Measurements from ENCODE around the gene MEPCE.
"Not testable (repeated sequence)": the region's sequence is repeated elsewhere in the genome, so short reads cannot be mapped to it uniquely, and the experiment has no call there.

Gene MEPCE

GRCh38 chr7:100429637-100430492 lies at the start of gene MEPCE:
TSS of gene MEPCE (plus strand) at chr7:100429831. CDS start at chr7:100430019, 188 bp downstream.
- peak within 1 kb of the TSS; percentile 80 for H3K4me3 ChIP-seq (ENCODE audit: low read depth, low read length)
- DNase-seq (ENCODE audit: low read depth) = peak; percentile 88

GRCh38 chr7:100380196-100380595 lies 49.4 kb upstream of the MEPCE start:
- H3K4me3 ChIP-seq (ENCODE audit: low read depth, low read length) = no peak overlapping the region

GRCh38 chr7:100381531-100382233 lies 47.9 kb upstream of the MEPCE start:
- not testable (repeated sequence) for DNase-seq (ENCODE audit: low read depth); H3K4me3 ChIP-seq (ENCODE audit: low read depth, low read length)

More at GRCh38 chr7:100380196-100380595, 49.4 kb upstream of the MEPCE start:
- no peak for DNase-seq (ENCODE audit: low read depth)

- DNase-seq (ENCODE audit: low read depth); H3K4me3 ChIP-seq (ENCODE audit: low read depth, low read length): not testable (repeated sequence)
Measured at GRCh38 chr7:100382234-100382853, 47.3 kb upstream of the MEPCE start.

- no peak overlapping the region for H3K4me3 ChIP-seq (ENCODE audit: low read depth, low read length)
- no peak for DNase-seq (ENCODE audit: low read depth)
Measured at GRCh38 chr7:100384628-100385294, 44.9 kb upstream of the MEPCE start.

GRCh38 chr7:100386940-100387339 lies 42.7 kb upstream of the MEPCE start:
- no peak overlapping the region for H3K4me3 ChIP-seq (ENCODE audit: low read depth, low read length)
- DNase-seq (ENCODE audit: low read depth) = no peak

- DNase-seq (ENCODE audit: low read depth) = no peak
Measured at GRCh38 chr7:100387695-100388094, 41.9 kb upstream of the MEPCE start.

GRCh38 chr7:100389437-100390088 lies 40.1 kb upstream of the MEPCE start:
- no peak for DNase-seq (ENCODE audit: low read depth)
- no peak overlapping the region for H3K4me3 ChIP-seq (ENCODE audit: low read depth, low read length)

More at GRCh38 chr7:100387695-100388094, 41.9 kb upstream of the MEPCE start:
- H3K4me3 ChIP-seq (ENCODE audit: low read depth, low read length) = no peak overlapping the region

GRCh38 chr7:100390286-100391009 lies 39.2 kb upstream of the MEPCE start:
- no peak for DNase-seq (ENCODE audit: low read depth)
- no peak overlapping the region for H3K4me3 ChIP-seq (ENCODE audit: low read depth, low read length)

GRCh38 chr7:100393233-100393905 lies 36.3 kb upstream of the MEPCE start:
- no peak for DNase-seq (ENCODE audit: low read depth)
- H3K4me3 ChIP-seq (ENCODE audit: low read depth, low read length) = no peak overlapping the region

- no peak overlapping the region for H3K4me3 ChIP-seq (ENCODE audit: low read depth, low read length)
- no peak for DNase-seq (ENCODE audit: low read depth)
Measured at GRCh38 chr7:100394077-100394476, 35.6 kb upstream of the MEPCE start.

- DNase-seq (ENCODE audit: low read depth) = no peak
- H3K4me3 ChIP-seq (ENCODE audit: low read depth, low read length) = no peak overlapping the region
Measured at GRCh38 chr7:100396421-100396982, 33.1 kb upstream of the MEPCE start.

GRCh38 chr7:100397315-100398081 lies 32.1 kb upstream of the MEPCE start:
- no peak overlapping the region for H3K4me3 ChIP-seq (ENCODE audit: low read depth, low read length)
- no peak for DNase-seq (ENCODE audit: low read depth)

GRCh38 chr7:100398239-100398638 lies 31.4 kb upstream of the MEPCE start:
- no peak for DNase-seq (ENCODE audit: low read depth)
- H3K4me3 ChIP-seq (ENCODE audit: low read depth, low read length) = no peak overlapping the region

- DNase-seq (ENCODE audit: low read depth) = no peak
- no peak overlapping the region for H3K4me3 ChIP-seq (ENCODE audit: low read depth, low read length)
Measured at GRCh38 chr7:100400041-100400440, 29.6 kb upstream of the MEPCE start.

GRCh38 chr7:100400656-100401055 lies 29.0 kb upstream of the MEPCE start:
- no peak overlapping the region for H3K4me3 ChIP-seq (ENCODE audit: low read depth, low read length)
- no peak for DNase-seq (ENCODE audit: low read depth)

- no peak overlapping the region for H3K4me3 ChIP-seq (ENCODE audit: low read depth, low read length)
- no peak for DNase-seq (ENCODE audit: low read depth)
Measured at GRCh38 chr7:100401811-100402210, 27.8 kb upstream of the MEPCE start.

Measured in skeletal muscle cell (primary cell).